ENCODE measurements around the gene CPNE2. TPM values are rescaled to one million over a fixed set of nuclear protein-coding genes. Genes with fewer than 3 reads are reported as not detected.
A peak's percentile ranks its signal among the peaks of the same experiment; 100 is the strongest.
"Not testable (repeated sequence)": the region's sequence is repeated elsewhere in the genome, so short reads cannot be mapped to it uniquely, and the experiment has no call there.

The CPNE2 gene
- total and polyA plus RNA-seq, 8 donors, result 8.7 to 55.4 (median 26.1) TPM

DNA sequence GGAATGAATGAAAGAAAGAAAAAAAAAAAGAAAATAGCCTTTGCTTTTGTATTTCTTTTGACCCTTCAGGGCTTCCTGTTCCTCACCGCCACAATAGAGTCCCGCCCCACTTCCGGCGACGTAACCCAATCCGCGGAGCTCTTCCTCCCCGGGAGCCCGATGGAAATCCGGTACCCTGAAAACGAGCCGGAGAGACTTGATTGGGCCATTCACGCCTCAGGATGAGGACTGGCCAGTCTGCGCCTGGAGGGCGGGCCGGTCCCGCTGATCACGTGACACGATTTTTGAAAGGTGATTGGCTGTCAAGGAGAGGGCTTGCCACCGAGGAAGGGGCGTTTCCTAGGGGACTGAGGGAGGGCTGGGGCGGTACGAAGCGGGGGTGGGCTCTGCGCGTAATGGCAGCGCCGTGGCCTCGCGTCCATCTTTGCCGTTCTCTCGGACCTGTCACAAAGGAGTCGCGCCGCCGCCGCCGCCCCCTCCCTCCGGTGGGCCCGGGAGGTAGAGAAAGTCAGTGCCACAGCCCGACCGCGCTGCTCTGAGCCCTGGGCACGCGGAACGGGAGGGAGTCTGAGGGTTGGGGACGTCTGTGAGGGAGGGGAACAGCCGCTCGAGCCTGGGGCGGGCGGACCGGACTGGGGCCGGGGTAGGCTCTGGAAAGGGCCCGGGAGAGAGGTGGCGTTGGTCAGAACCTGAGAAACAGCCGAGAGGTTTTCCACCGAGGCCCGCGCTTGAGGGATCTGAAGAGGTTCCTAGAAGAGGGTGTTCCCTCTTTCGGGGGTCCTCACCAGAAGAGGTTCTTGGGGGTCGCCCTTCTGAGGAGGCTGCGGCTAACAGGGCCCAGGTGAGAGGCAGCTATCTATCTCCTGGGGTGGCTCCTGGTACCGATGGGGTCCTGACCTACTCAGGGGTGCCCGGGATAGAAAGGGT lies 93.8 kb downstream of the CPNE2 start, which contains the start of the genes PSME3IP1 and RSPRY1:
PSME3IP1 (minus strand) TSS at position 95 of the 927 bp plus-strand sequence. CDS start 12,185 bp downstream, outside the sequence.
RSPRY1 (plus strand) TSS at position 385 of the 927 bp plus-strand sequence. CDS start 18,330 bp downstream, outside the sequence.
- peak; percentile 98 to 100 for DNase-seq
- Histone ChIP-seq H3K4me3 (peak within 1 kb of the TSS; percentile 73 to 99 (median 79)), H3K36me3 (no peaks in the 10 kb centered on the region), H3K27me3 (no peaks in the 10 kb centered on the region), H3K9me3 (no peaks in the 10 kb centered on the region), H3K27ac (peak within 1 kb of the TSS; percentile 89 to 98 (median 94)), H3K4me1 (peaks cover 19 to 76% (median 45%) of the 10 kb centered on the region in 4 donors)
- TF ChIP-seq POLR2A (IDR thresholded peaks at IDR 0.05) (peak in 1 of 4 donors; percentile 69), EP300 (IDR thresholded peaks at IDR 0.05) (no peak), POLR2AphosphoS5 (IDR thresholded peaks at IDR 0.05) (peak; percentile 42 to 89 (median 84))
- TF ChIP-seq, protein P1, sequence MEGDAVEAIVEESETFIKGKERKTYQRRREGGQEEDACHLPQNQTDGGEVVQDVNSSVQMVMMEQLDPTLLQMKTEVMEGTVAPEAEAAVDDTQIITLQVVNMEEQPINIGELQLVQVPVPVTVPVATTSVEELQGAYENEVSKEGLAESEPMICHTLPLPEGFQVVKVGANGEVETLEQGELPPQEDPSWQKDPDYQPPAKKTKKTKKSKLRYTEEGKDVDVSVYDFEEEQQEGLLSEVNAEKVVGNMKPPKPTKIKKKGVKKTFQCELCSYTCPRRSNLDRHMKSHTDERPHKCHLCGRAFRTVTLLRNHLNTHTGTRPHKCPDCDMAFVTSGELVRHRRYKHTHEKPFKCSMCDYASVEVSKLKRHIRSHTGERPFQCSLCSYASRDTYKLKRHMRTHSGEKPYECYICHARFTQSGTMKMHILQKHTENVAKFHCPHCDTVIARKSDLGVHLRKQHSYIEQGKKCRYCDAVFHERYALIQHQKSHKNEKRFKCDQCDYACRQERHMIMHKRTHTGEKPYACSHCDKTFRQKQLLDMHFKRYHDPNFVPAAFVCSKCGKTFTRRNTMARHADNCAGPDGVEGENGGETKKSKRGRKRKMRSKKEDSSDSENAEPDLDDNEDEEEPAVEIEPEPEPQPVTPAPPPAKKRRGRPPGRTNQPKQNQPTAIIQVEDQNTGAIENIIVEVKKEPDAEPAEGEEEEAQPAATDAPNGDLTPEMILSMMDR (IDR thresholded peaks at IDR 0.05), result no peak
- intact Hi-C loops (cut with DNase I; ENCODE audit: low total_unique reads), result no loop called here
- 0 to 1% (median 1%) methylated on average over 50 to 64 of the region's 64 CpGs for WGBS, 5 donors

DNA sequence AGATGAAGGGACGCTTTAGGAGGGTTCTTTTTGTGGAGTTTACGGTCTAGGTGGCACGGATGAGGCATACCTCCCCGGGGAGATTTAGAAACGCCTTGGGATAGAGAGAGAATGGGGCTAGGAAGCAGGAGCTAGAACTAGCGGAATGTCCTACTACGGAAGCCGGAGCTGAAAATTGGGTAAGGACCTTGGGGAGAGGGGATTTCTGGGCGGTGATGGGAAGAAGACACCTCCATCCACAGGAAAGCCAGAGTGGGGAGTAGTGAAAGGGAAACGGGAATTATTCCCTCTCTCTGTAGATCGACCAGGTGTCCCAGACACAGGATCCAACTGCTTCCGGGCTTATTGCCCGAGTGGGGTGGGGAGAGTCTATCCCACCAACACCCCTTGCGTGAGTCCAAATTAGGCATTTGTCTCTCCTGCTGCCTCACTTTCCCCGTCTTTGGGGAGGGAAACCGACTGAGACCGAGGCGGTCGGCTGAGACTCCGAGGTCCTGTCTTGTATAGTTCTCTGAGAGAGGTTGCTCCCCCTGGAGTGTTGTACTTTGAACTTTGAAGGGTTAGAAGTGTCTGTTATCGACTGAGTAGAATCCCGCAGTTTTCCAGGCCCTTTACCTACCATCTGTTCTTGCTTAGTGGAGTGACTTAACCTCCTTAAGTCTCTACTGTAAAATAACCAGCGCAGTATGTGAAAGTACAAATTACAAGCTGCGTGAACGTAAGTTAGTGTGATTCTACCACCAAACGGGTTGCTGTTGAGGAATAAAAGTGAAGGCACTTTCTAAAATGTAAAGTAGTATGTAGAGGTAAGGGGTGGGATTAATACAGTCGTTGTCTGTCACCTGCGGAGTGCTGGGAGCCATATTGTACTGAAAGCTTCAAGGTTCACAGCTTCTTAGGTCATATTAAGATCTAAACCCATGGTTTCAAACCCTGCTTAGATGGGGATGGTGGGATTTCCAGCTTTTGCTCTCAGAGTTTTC lies 94.8 kb downstream of the CPNE2 start:
- intact Hi-C loops (cut with DNase I; ENCODE audit: low total_unique reads), result no loop called here
- H3K4me3 ChIP-seq, result peak overlapping the region; percentile 73 to 99 (median 79)
- H3K9me3 ChIP-seq, result no peaks in the 10 kb centered on the region
- WGBS, 5 donors, result 0 to 2% (median 1%) methylated on average over 28 of the region's 28 CpGs
- peaks cover 27 to 81% (median 52%) of the 10 kb centered on the region in 4 donors for H3K4me1 ChIP-seq
- TF ChIP-seq POLR2AphosphoS5 (IDR thresholded peaks at IDR 0.05) (no peak), POLR2A (IDR thresholded peaks at IDR 0.05) (no peak), EP300 (IDR thresholded peaks at IDR 0.05) (no peak)
- TF ChIP-seq, protein P1 (IDR thresholded peaks at IDR 0.05), result no peak
- peak overlapping the region; percentile 89 to 98 (median 94) for H3K27ac ChIP-seq
- DNase-seq, result peak in 1 of 2 donors; percentile 68
- no peaks in the 10 kb centered on the region for H3K36me3 ChIP-seq
- no peaks in the 10 kb centered on the region for H3K27me3 ChIP-seq

DNA sequence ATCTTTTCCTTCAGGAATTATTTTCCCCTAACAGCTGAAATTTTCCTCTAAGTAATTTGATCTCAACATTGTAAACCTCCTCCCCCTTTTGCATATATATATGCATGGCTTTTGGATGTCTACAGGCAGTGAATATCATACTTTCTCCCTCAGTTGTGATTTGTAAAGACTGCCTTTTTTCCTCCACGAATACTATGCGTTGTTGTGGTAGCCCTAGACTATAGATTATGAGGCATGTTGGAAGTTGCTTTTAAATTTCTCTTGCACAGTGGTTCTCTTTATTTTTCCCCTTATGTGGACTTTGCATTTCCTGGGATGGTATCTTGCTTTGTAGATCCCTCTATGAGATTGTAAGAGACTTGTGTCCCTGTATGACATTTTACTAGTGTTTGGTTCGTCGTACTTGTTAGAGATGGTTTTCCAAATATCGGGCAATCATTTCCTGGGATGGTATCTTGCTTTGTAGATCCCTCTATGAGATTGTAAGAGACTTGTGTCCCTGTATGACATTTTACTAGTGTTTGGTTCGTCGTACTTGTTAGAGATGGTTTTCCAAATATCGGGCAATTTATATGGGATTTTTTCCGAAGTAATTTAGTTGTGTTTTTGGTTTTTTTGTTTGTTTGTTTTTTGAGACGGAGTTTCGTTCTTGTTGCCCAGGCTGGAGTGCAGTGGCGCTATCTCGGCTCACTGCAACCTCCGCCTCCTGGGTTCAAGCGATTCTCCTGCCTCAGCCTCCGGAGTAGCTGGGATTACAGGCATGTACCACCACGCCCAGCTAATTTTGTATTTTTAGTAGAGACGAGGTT lies 95.7 kb downstream of the CPNE2 start:
- WGBS, 5 donors, result 53 to 70% (median 65%) methylated on average over 17 to 18 of the region's 18 CpGs
- H3K9me3 ChIP-seq; DNase-seq; intact Hi-C loops (cut with DNase I; ENCODE audit: low total_unique reads); H3K36me3 ChIP-seq; H3K27me3 ChIP-seq: not testable (repeated sequence)
- H3K4me3 ChIP-seq, result peak overlapping the region; percentile 73 to 99 (median 79)
- H3K4me1 ChIP-seq, result peaks cover 32 to 85% (median 56%) of the 10 kb centered on the region in 4 donors
- H3K27ac ChIP-seq, result peak overlapping the region in 4 of 5 donors; percentile 89 to 98 (median 94)

DNA sequence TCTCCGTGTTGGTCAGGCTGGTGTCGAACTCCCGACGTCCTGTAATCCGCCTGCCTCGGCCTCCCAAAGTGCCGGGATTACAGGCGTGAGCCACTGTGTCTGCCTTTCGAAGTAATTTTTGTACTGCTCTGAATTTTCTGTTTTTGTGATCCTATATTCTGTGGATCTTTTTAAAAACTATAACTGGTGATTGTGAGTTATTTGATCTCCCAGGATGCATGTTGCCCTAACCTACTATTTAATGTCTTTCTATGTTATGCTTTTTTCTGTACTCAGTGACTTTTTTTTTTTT lies 96.3 kb downstream of the CPNE2 start:
- WGBS, 5 donors, result 89 to 96% (median 94%) methylated on average over 9 of the region's 9 CpGs
- peak overlapping the region in 1 of 4 donors; percentile 84 for H3K4me3 ChIP-seq
- no peaks in the 10 kb centered on the region for H3K27me3 ChIP-seq
- H3K9me3 ChIP-seq, result no peaks in the 10 kb centered on the region
- peaks cover 37 to 85% (median 59%) of the 10 kb centered on the region in 4 donors for H3K4me1 ChIP-seq
- H3K36me3 ChIP-seq, result no peaks in the 10 kb centered on the region
- peak overlapping the region in 1 of 5 donors; percentile 93 for H3K27ac ChIP-seq
- DNase-seq, result no peak
- intact Hi-C loops (cut with DNase I; ENCODE audit: low total_unique reads), result no loop called here
- TF ChIP-seq POLR2AphosphoS5 (IDR thresholded peaks at IDR 0.05) (no peak), POLR2A (IDR thresholded peaks at IDR 0.05) (no peak), EP300 (IDR thresholded peaks at IDR 0.05) (no peak)
- TF ChIP-seq, protein P1 (IDR thresholded peaks at IDR 0.05), result no peak

DNA sequence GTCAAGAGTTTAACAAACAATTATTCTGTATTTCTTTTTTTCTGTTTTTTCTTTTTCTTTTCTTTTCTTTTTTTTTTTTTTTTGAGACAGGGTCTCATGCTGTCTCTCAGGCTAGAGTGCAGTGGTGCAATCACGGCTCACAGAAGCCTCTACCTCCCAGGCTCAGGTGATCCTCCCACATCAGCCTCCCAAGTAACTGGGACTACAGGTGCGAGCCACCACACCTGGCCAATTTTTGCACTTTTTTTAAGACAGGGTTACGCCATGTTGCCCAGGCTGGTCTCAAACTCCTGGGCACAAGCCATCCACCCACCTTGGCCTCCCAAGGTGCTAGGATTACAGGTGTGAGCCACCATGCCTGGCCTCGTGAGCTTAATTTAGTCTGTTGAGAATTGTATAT lies 97.1 kb downstream of the CPNE2 start:
- intact Hi-C loops (cut with DNase I; ENCODE audit: low total_unique reads); H3K36me3 ChIP-seq; H3K27me3 ChIP-seq; H3K4me3 ChIP-seq; DNase-seq; H3K27ac ChIP-seq; H3K9me3 ChIP-seq: not testable (repeated sequence)
- WGBS, 5 donors, result 96 to 99% (median 98%) methylated on average over 4 of the region's 4 CpGs
- H3K4me1 ChIP-seq, result peaks cover 35 to 85% (median 63%) of the 10 kb centered on the region in 4 donors
